AG08396 (cell line): ENCODE measurements around the gene UPF2.
A peak's percentile ranks its signal among the peaks of the same experiment; 100 is the strongest.
"Not testable (repeated sequence)": the region's sequence is repeated elsewhere in the genome, so short reads cannot be mapped to it uniquely, and the experiment has no call there.

Experiments
- DNase-seq: peaks from one replicate; pipeline ENCODE4 v3.0.0; 2012; ENCODE audit warnings: low spot score, mixed read lengths

UPF2 gene

DNA sequence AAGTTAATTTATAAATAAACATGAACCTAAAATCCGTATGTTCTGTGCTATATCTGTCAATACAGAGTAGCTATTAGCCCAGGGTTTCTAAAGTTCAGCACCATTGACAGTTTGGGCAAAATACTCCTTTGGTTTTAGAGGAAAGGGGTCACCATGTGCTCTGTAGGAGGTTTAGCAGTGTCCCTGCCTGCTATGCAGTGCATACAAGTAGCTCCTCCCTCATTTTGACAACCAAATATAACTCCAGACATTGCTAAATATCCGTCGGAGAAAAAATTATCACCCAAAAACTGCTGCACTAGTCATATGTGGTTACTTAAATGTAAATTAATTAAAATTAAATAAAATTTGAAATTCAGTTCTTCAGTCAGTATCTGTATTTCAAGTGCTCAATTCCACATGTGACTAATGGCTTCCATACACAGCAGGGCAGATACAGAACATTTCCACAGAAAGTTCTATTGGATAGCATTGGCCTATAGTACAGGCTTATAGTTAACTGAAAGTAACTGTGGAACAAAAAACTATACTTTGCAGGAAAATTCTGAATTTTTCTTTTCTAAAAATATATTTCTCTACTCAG, 6.4 kb downstream of the UPF2 start:
- no peak for DNase-seq

DNA sequence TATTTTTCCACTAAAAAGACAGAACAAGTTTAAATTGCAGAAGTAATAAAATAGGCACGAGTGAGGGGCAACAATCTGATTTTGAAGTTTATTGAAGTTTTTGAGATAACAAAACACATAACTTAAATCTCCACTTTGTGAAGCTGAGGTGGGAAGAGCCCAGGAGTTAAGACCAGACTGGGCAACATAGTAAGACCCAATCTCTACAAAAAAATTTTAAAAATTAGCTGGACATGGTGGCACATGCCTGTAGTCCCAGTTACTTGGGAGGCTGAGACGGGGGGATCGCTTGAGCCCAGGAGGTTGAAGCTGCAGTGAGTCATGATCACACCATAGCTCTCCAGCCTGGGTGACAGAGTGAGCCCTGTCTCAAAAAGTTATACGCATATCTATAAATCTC, 11.2 kb downstream of the UPF2 start:
- DNase-seq = no peak

DNA sequence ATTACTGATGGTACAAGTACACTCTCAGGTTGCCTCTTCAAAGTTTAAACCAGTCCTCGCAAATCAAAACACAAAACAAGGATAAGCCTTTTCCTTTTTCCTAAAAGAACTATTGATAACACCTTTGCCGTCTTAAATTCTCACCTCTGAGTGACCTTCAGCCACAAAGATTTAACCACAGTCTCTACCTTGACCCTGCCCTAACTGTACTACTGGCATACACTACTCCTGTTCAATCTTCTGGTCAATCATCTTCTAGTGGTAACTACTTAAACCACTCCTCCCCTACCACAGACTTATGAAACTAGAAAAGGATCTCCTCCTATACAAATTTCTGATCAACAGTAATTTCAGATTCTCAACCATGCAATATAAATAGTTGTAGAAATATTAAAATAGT, 15.1 kb downstream of the UPF2 start:
- DNase-seq = no peak

GRCh38 chr10:12025591-12025990, 17.0 kb downstream of the UPF2 start:
- DNase-seq = no peak

GRCh38 chr10:12022580-12023257, 19.9 kb downstream of the UPF2 start:
- DNase-seq = no peak

- DNase-seq = no peak
Measured at GRCh38 chr10:12020574-12020973, 22.0 kb downstream of the UPF2 start.

DNA sequence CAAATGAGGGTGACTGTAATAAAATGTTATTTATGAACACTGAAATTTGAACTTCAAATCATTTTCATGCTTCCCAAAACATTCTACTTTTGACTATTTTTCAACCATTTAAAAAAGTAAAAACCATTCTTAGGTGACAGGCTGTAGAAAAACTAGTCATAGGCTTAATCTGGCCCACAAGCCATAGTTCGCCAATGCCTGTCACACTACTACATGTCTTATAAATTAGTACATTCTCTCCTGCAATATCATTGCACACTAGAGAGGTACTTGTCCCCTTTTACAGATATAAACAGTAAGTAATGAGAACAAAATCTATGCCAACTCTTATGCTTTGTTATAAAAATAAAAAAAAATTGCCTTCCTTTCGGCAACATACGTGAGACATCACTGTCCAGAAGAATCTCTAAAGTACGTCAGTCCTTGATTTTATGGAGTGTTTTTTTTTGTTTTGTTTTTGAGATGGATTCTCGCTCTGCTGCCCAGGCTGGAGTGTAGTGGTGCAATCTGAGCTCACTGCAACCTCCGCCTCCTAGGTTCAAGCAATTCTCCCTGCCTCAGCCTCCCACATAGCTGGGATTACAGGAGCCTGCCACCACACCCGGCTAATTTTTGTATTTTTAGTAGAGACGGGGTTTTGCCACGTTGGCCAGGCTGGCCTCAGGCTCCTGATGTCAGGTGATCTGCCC, 23.2 kb downstream of the UPF2 start:
- no peak for DNase-seq

DNA sequence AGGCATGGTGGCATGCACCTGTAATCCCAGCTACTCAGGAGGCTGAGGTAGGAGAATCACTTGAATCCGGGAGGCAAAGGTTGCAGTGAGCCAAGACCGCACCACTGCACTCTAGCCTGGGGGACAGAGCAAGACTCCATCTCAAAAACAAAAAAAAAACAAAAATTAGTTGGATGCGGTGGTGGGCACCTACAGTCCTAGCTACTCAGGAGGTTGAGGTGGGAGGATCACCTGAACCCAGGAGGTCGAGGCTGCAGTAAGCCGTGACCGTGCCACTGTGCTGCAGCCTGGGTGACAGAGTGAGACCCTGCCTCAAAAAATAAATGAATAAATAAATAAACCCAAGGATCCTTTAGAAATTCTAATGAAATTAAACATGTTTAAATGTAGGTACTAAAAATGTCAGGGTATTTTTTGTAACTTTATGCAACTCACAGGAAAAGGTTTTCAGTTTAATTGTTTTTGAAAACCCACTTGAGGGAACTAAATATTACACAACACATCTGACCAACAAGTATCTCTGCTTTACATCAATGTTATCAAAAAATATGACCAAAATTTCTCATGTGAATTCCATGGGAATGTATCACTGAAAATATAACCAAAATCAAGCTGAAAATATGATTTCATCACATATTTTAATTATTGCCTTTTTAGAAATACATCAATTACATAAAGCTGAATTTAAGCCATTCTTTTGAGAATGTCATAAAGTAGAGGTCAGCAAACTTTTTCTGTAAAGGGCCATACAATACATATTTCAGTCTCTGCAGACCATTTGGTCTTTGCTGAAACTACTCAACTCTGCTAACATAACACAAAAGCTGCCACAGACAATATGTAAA, 23.9 kb downstream of the UPF2 start:
- no peak for DNase-seq

DNA sequence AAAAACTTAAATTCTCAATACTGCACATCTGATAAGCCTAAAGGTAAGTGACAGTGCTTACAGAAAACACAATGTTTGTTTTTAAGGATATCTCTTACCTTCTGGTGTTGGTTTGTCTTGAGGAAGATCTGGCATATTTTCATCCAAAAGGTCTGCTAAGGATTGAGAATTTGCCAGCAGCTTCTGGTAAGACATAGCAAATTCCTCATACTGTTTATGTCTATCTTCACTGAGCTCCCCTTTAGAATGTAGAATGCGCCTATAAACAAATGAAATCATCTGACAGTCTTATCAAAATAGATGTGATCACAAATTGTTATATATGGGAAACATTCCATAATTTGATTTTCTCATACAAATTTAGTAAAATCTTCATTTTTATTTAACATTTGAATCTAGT, 28.7 kb downstream of the UPF2 start:
- no peak for DNase-seq

DNA sequence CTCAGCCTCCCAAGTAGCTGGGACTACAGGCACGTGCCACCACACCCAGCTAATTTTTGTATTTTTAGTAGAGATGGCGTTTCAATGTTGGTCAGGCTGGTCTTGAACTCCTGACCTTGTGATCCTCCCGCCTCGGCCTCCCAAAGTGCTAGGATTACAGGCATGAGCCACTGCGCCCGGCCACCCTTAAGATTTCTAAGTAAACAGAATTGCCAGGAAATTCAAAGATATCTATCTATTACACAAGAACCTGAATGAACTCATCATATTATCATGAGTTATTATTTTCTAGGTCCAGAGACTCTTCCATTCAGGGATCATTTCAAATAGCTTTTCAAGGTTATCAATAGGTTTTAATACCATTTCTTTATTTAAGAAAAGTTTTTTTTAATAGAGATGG, 29.2 kb downstream of the UPF2 start:
- DNase-seq = not testable (repeated sequence)

DNA sequence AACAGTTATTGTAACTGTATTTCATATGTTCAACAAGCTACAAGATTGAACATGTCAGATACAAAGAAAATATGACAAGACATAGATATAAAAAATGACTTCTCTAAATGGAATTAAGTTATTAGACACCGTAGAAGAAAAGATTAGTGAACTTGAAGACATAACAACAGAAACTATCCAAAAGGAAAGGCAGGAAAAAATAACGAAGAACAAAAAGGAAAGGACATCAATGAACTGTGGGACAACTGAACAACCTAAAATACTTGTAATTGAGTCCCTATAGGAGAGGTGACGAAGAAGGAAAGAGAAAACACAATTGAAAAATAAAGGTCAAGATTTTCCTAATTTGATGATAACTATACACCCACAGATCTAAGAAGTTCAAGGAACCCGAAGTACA, 32.3 kb downstream of the UPF2 start:
- no peak for DNase-seq

- not testable (repeated sequence) for DNase-seq
Measured at GRCh38 chr10:12008842-12009241, 33.8 kb downstream of the UPF2 start.

- no peak for DNase-seq
Measured at GRCh38 chr10:12006671-12007070, 35.9 kb downstream of the UPF2 start.

DNA sequence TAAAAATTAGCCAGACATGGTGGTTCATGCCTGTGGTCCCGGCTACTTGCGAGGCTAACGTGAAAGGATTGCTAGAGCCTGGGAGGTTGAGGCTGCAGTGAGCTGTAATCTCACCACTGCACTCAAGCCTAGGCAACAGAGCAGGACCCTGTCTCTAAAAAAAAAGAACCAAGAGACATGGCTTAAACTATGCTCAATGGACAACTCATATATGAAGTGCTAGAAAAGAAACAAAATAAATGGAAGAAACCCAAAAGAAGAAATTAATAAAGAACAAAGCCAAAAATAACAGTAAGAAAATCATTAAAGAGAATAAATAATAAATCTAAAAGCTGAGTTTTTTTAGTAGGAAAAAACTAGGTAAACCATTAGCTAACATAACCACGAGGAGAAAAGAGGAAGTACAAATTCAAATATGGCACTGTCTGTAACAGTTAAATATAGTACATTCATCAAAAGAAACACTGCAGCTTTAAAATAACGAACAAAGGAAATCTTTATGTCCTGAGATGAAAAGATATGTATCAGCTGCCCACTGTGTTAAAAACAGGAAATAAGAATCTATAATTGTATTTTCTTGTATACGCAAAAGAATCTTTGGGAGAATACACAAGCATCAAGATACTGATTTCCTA, 48.7 kb downstream of the UPF2 start:
- DNase-seq = no peak

DNA sequence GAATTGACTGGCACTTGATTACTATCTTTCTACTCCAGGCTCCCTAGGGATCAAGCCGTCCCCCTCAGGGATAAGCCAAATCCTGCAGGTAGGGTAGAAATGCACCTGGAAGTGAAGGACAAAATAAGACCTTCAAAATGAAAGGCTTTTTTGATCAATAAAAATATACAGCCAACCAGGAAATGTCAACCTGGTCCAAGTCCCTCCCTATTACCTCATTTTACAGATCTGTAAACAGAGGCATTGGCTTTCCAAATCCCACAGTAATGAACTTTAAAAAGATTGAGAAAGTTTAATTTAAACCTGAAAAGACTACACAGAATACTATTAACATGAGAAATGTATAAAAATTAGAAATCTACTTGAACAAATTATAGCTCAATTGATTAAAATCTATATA, 53.7 kb downstream of the UPF2 start:
- DNase-seq = no peak

DNA sequence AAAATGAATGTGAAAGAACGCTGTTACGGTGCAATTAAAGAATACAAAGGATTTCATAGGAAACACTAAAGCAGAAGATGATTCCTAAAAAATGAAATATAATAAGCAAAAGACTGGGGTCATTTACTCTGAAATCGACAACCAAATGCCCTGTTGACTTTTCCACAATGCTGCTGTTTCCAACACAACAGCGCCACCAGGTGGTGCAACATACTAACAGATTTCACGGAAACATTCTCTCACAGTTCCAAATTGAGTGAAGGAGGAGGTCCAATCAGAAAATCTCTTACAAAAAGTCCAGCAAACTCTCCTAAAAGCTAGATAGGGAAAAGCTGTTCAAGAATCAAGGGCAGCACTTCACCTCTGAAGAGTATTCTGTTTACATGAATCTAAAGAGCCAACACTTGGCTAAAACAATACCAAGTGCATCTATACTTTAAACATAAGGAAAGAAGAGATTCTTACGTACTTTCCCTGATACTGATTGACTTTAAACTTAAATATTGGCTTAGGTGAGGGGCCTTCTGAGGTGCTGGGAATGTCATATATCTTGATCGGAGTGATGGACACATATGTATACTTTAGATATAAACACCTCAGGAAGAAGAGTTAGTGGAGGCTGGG, 55.9 kb downstream of the UPF2 start:
- peak; percentile 73 for DNase-seq

DNA sequence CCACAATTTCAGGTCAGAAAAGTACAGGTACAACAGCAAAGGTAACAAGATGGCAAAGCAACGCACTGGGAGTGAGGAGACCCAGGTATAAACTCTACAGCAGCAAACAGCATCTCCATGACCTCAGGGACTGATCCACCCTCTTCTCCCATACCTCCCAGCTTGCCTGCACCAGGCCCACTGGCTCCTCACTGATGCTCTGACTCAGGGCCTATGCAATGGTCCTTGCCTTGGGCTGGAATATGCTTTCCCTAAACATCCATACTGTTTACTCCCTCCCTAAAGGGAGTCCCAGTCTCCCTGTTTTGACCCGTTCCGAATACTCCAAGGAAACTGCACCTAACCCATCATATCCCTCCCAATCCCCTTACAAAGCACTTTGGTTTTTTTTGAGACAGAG, 60.4 kb downstream of the UPF2 start:
- no peak for DNase-seq

GRCh38 chr10:11975795-11976194, 66.8 kb downstream of the UPF2 start:
- no peak for DNase-seq

GRCh38 chr10:11972523-11972922, 70.1 kb downstream of the UPF2 start:
- DNase-seq = not testable (repeated sequence)

GRCh38 chr10:11962176-11962575, 80.4 kb downstream of the UPF2 start:
- DNase-seq = no peak

DNA sequence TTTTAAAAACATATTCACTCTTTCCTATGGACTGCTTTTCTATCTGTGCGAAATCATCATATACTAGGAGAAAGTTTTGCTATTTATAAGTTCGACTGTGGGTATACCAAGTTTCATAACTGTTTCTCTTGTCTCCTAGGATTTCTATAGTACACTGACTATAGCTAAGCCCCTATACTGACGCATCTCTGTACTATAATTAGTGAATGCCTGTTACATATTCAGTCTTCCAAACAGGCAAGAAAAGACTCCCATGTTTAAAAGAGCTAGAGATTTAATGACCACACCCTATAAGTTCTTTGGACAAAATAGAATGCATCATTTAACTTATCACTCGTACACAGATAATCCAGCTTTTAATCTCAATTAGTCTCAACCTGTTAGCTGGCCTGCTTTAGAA, 80.8 kb downstream of the UPF2 start:
- DNase-seq = no peak

DNA sequence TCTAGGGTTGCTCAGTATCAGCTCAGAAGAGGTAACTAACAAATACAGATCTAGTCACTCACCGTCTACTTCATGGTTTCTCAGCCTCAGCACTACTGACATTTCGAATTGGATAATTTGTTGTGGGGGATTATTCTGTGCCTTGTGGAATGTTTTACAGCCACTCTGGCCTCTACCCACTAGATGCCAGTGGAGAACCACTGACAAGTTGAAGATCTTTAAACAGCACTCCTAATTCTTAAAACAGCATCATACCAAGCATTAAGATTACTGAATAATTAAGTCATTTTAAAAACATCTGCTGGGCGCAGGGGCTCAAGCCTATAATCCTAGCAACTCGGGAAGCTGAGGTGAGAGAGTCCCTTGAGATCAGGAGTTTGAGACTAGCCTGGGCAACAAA, 82.6 kb downstream of the UPF2 start:
- no peak for DNase-seq
